ENCODE results near the gene APLP2.

DNA sequence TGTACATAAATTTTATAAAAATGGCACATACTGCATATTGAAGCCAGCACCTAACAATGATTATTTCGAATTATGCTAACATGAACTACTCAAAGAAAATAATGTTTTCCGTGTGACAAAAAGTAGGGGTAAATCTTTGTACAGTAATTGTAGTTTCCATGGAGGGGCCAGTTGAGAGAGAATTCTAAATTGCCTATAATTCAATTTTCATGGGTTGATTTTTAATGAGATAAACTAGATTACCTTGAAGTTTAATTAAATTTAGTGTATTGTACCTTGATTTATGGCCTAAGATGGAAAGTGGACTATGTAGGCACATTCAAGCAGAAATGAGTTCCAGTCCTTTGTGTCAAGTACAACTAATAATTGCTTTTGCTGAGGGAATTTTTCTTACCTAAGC lies 5.0 kb downstream of the APLP2 start:
- TF ChIP-seq POLR2A (IDR thresholded peaks at IDR 0.05): no peak
- TF ChIP-seq, protein P1, sequence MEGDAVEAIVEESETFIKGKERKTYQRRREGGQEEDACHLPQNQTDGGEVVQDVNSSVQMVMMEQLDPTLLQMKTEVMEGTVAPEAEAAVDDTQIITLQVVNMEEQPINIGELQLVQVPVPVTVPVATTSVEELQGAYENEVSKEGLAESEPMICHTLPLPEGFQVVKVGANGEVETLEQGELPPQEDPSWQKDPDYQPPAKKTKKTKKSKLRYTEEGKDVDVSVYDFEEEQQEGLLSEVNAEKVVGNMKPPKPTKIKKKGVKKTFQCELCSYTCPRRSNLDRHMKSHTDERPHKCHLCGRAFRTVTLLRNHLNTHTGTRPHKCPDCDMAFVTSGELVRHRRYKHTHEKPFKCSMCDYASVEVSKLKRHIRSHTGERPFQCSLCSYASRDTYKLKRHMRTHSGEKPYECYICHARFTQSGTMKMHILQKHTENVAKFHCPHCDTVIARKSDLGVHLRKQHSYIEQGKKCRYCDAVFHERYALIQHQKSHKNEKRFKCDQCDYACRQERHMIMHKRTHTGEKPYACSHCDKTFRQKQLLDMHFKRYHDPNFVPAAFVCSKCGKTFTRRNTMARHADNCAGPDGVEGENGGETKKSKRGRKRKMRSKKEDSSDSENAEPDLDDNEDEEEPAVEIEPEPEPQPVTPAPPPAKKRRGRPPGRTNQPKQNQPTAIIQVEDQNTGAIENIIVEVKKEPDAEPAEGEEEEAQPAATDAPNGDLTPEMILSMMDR (IDR thresholded peaks at IDR 0.05): no peak

Measured in Peyer's patch (tissue), 4 donors.